Calu3 (cell line): ENCODE data around the gene GLIS1. TPM values are rescaled to one million over a fixed set of nuclear protein-coding genes. Genes with fewer than 3 reads are reported as not detected.

Source experiments
- BruUV-seq: library from RNA; stranded (reverse); fragments of 400-500 nt; replicated peaks from 2 replicates; lab custom pipeline; 2021; lab: Mats Ljungman, UMichigan
- CTCF ChIA-PET: fragments of 300-600 bp; sonication (Branson Sonifier 250); formaldehyde crosslinking; loops from one replicate; lab custom pipeline; 2022; ENCODE audit warnings: antibody characterized with exemption; lab: Charles Lee
- DNase-seq: peaks from one replicate; pipeline ENCODE4 v3.0.0; 2022
- H3K27ac Mint-ChIP-seq: one replicate; pipeline ENCODE4 v1.8.0; 2022; ENCODE audit warnings: mixed read lengths; ENCODE audit not compliant: unreplicated experiment
- H3K27me3 Mint-ChIP-seq: one replicate; pipeline ENCODE4 v1.8.0; 2022; ENCODE audit warnings: mixed read lengths; ENCODE audit not compliant: unreplicated experiment
- H3K36me3 Mint-ChIP-seq: one replicate; pipeline ENCODE4 v1.8.0; 2022; ENCODE audit warnings: mild to moderate bottlenecking, moderate library complexity, mixed read lengths; ENCODE audit not compliant: insufficient read depth, unreplicated experiment
- H3K4me1 Mint-ChIP-seq: one replicate; pipeline ENCODE4 v1.8.0; 2022; ENCODE audit warnings: mild to moderate bottlenecking, low read depth, mixed read lengths; ENCODE audit not compliant: unreplicated experiment
- H3K4me3 Mint-ChIP-seq: one replicate; pipeline ENCODE4 v1.8.0; 2022; ENCODE audit warnings: mild to moderate bottlenecking, low read depth, moderate library complexity, mixed read lengths; ENCODE audit not compliant: unreplicated experiment
- H3K9me3 Mint-ChIP-seq: one replicate; pipeline ENCODE4 v1.8.0; 2022; ENCODE audit warnings: low read depth, mixed read lengths; ENCODE audit not compliant: unreplicated experiment
- CTCF ChIP-seq: fragments of 200-600 bp; IDR thresholded peaks from one replicate; pipeline ENCODE4 v1.8.0; 2022; ENCODE audit warnings: antibody characterized with exemption; ENCODE audit not compliant: unreplicated experiment
- intact Hi-C: fragments of 100-400 bp; cut with micrococcal nuclease; formaldehyde crosslinking; loops from one replicate; pipeline ENCODE4 v1.10.0; 2022; ENCODE audit not compliant: unreplicated experiment
- total RNA-seq: library from RNA; stranded (reverse); gene quantifications from 2 replicates; pipeline ENCODE4 v1.2.3, GENCODE V29; 2022

GLIS1 gene
- total RNA-seq, 1 experiment from 2014 or later = not detected

- intact Hi-C loops = no loop called here
- H3K36me3 Mint-ChIP-seq = no peaks in the 10 kb centered on the region
- H3K9me3 Mint-ChIP-seq = no peaks in the 10 kb centered on the region
- no TSS peak for BruUV-seq
- CTCF ChIA-PET = no interaction called here
- DNase-seq = no peak
- H3K4me1 Mint-ChIP-seq = no peaks in the 10 kb centered on the region
- H3K27me3 Mint-ChIP-seq = peaks cover 71% of the 10 kb centered on the region
- H3K27ac Mint-ChIP-seq = no peak overlapping the region
- no peak overlapping the region for H3K4me3 Mint-ChIP-seq
- TF ChIP-seq CTCF = no peak
Measured at GRCh38 chr1:53582211-53583020, 156.5 kb downstream of the GLIS1 start.

GRCh38 chr1:53581476-53581875, 157.5 kb downstream of the GLIS1 start:
- Mint-ChIP-seq H3K36me3 (no peaks in the 10 kb centered on the region), H3K4me1 (no peaks in the 10 kb centered on the region), H3K27me3 (peaks cover 71% of the 10 kb centered on the region), H3K4me3 (no peak overlapping the region), H3K27ac (no peak overlapping the region), H3K9me3 (no peaks in the 10 kb centered on the region)
- DNase-seq = no peak
- no TSS peak for BruUV-seq
- intact Hi-C loops = no loop called here
- CTCF ChIA-PET = no interaction called here
- no peak for TF ChIP-seq CTCF

- Mint-ChIP-seq H3K4me1 (no peaks in the 10 kb centered on the region), H3K4me3 (no peak overlapping the region), H3K9me3 (no peaks in the 10 kb centered on the region), H3K36me3 (no peaks in the 10 kb centered on the region), H3K27me3 (peaks cover 71% of the 10 kb centered on the region), H3K27ac (no peak overlapping the region)
- intact Hi-C loops = no loop called here
- CTCF ChIA-PET = no interaction called here
- no peak for TF ChIP-seq CTCF
- DNase-seq = no peak
- BruUV-seq = no TSS peak
Measured at GRCh38 chr1:53580739-53581475, 158.1 kb downstream of the GLIS1 start.

GRCh38 chr1:53580009-53580400, 159.0 kb downstream of the GLIS1 start:
- DNase-seq = no peak
- CTCF ChIA-PET = no interaction called here
- Mint-ChIP-seq H3K4me1 (no peaks in the 10 kb centered on the region), H3K27me3 (peaks cover 71% of the 10 kb centered on the region), H3K27ac (no peak overlapping the region), H3K4me3 (no peak overlapping the region), H3K36me3 (no peaks in the 10 kb centered on the region), H3K9me3 (no peaks in the 10 kb centered on the region)
- no peak for TF ChIP-seq CTCF
- intact Hi-C loops = no loop called here
- BruUV-seq = no TSS peak
